DND-41 (cell line): ENCODE measurements around the gene AACS.

Experiments
- CTCF ChIP-seq: IDR thresholded peaks from 2 replicates; pipeline ENCODE4 v1.5.1; 2012; ENCODE audit warnings: borderline replicate concordance, low read length, moderate library complexity, mild to moderate bottlenecking; ENCODE audit not compliant: poor library complexity, severe bottlenecking; ENCODE audit errors: extremely low read depth
- EZH2 ChIP-seq: IDR thresholded peaks from 3 replicates; pipeline ENCODE4 v1.6.1; 2012; ENCODE audit warnings: borderline replicate concordance, low read depth, mild to moderate bottlenecking, moderate library complexity, low read length, inconsistent platforms; ENCODE audit not compliant: severe bottlenecking

- no peak for TF ChIP-seq CTCF
- TF ChIP-seq EZH2, result no peak
Measured at GRCh38 chr12:125160281-125160955, 95.2 kb downstream of the AACS start.
